Omental fat pad (tissue), 4 donors: ENCODE measurements around the gene AQP10. TPM values are rescaled to one million over a fixed set of nuclear protein-coding genes. Genes with fewer than 3 reads are reported as not detected.
"Not testable (repeated sequence)": the region's sequence is repeated elsewhere in the genome, so short reads cannot be mapped to it uniquely, and the experiment has no call there.

Experiments
- ATAC-seq: fragments of 150-250 bp; one replicate; pipeline ENCODE4 v1.9.1; 2016; ENCODE audit warnings: mild to moderate bottlenecking, moderate library complexity; ENCODE audit not compliant: low FRiP score
- DNase-seq: peaks from one replicate; pipeline ENCODE4 v3.0.0-alpha.2; 2019; ENCODE audit warnings: low spot score
- CTCF ChIP-seq, 3 donors: fragments of 450-650 bp; IDR thresholded peaks; one replicate each; pipeline ENCODE4 v1.5.1; 2016 to 2017; ENCODE audit warnings: antibody characterized with exemption in 3 of 3, mild to moderate bottlenecking in 3 of 3, moderate library complexity in 2 of 3
- small RNA-seq: library from RNA; depleted of rRNA; stranded (forward); fragments of <200 nt; gene quantifications from one replicate; pipeline ENCODE3, GENCODE V24; 2016
- total RNA-seq, 4 donors: library from RNA; depleted of rRNA; stranded (reverse); fragments of >200 nt; gene quantifications; one replicate each; pipeline ENCODE4 v1.1.0, GENCODE V29; 2016

AQP10 gene
- total RNA-seq, 4 donors from 2014 or later, result 0.25 to 0.37 TPM; not detected in 2

GRCh38 chr1:154360288-154360687, 39.4 kb downstream of the AQP10 start:
- ATAC-seq (no peak), DNase-seq (no peak)
- no peak for TF ChIP-seq CTCF (IDR thresholded peaks at IDR 0.05)

DNA sequence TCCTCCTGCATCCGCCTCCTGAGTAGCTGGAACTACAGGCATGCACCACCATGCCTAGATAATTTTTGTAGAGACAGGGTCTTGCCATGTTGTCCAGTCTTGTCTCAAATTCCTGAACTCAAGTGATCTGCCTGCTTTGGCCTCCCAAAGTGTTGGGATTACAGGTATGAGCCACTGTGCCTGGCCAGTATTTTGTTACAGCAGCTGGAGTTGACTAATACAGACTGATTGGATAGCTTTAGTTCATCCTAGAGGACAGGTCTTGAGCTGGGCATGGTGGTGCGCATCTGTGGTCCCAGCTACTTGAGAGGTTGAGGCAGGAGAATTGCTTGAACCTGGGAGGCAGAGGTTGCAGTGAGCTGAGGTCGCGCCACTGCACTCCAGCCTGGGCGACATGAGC, 40.0 kb downstream of the AQP10 start:
- not testable (repeated sequence) for DNase-seq, ATAC-seq

DNA sequence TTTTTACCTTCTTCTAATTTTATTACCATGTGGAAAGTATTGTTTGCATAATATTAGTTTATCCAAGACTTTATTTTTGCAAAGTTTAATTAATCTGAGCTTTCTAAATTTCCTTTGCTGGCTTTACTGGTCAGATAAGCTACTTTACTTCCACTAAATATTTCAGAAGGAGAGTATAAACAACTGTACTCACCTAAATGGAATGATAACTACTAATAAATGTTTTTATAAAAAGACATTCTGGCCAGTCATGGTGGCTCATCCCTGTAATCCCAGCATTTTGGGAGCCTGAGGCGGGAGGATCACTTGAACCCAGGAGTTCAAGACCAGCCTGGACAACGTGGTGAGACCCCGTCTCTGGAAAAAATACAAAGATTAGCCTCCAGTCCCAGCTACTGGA, 40.5 kb downstream of the AQP10 start:
- no peak for TF ChIP-seq CTCF (IDR thresholded peaks at IDR 0.05)
- ATAC-seq (no peak), DNase-seq (no peak)

- DNase-seq (no peak), ATAC-seq (no peak)
- no peak for TF ChIP-seq CTCF (IDR thresholded peaks at IDR 0.05)
Observed at GRCh38 chr1:154371436-154371835, 50.5 kb downstream of the AQP10 start.

- not testable (repeated sequence) for ATAC-seq, DNase-seq
Observed at GRCh38 chr1:154373777-154374357, 53.0 kb downstream of the AQP10 start.

Small RNAs within 50 kb of the gene (small RNA-seq; reads per million reads assigned to genes)
- gene RF00273, result not detected
- gene RNU6-121P, result not detected
- gene RNU6-239P, result not detected
- gene RNU7-57P, result not detected

Other genes starting within 250 kb of the AQP10 start
- under 1 TPM in 3 of 4 donors, not detected in 1; 0.06 to 0.12 (median 0.09) TPM for gene NUP210L, start 166.0 kb upstream of the AQP10 start, total RNA-seq
- gene TPM3, start 129.0 kb upstream of the AQP10 start, total RNA-seq, result 100 to 1,000 TPM; 285 to 611 (median 352) TPM
- not detected for gene CFAP141, start 114.8 kb upstream of the AQP10 start, total RNA-seq
- gene UBAP2L, start 100.1 kb upstream of the AQP10 start, total RNA-seq, result 10 to 100 TPM; 51.9 to 92.1 (median 73.6) TPM
- gene HAX1, start 48.5 kb upstream of the AQP10 start, total RNA-seq, result 100 to 1,000 TPM in 3 of 4 donors, 10 to 100 TPM in 1; 64.4 to 114 (median 103) TPM
- 10 to 100 TPM; 41.6 to 78.3 (median 51.0) TPM for gene ATP8B2, start 4.4 kb downstream of the AQP10 start, total RNA-seq
- 10 to 100 TPM; 41.1 to 98.1 (median 62.5) TPM for gene IL6R, start 84.2 kb downstream of the AQP10 start, total RNA-seq
- gene TDRD10, start 181.1 kb downstream of the AQP10 start, total RNA-seq, result 10 to 100 TPM in 1 of 4 donors, 1 to 10 TPM in 3; 6.4 to 15.3 (median 7.7) TPM
- 10 to 100 TPM; 15.6 to 77.9 (median 25.4) TPM for gene SHE, start 181.3 kb downstream of the AQP10 start, total RNA-seq
- gene UBE2Q1, start 237.6 kb downstream of the AQP10 start, total RNA-seq, result 10 to 100 TPM; 25.6 to 37.1 (median 31.9) TPM
- under 1 TPM in 3 of 4 donors, not detected in 1; 0.09 to 0.50 (median 0.12) TPM for gene CHRNB2, start 246.7 kb downstream of the AQP10 start, total RNA-seq